Measurements from ENCODE around the gene KCNE3. TPM values are rescaled to one million over a fixed set of nuclear protein-coding genes. Genes with fewer than 3 reads are reported as not detected.

Gene KCNE3
- polyA plus RNA-seq (2011; rRNA removed) (0.66 and 1.0 TPM in 2 replicates), polyA minus RNA-seq (2011; rRNA and poly(A)+ RNA removed) (2.2 and 2.7 TPM in 2 replicates)

- ChIA-PET CTCF (interaction anchor here (0.9 to 1.2 kb wide), 2 partner anchors 14 to 273 kb away, joined by 3 to 5 read pairs; no protein-coding TSS in a partner anchor), POLR2A (interaction anchor here (0.6 to 1.0 kb wide), 2 partner anchors 26 to 176 kb away, joined by 3 read pairs; partner anchors contain the start of gene LIPT2)
- TF ChIP-seq CTCF (IDR thresholded peaks at IDR 0.05; ENCODE audit: low read depth, low read length) = no peak
- no peak within 1 kb of the TSS for H3K27ac ChIP-seq (ENCODE audit: low read depth, low read length)
- peak within 1 kb of the TSS; percentile 48 for H3K4me3 ChIP-seq (ENCODE audit: low read depth, low read length)
- H3K9me3 ChIP-seq (ENCODE audit: control insufficient read depth, insufficient read depth, low read length) = no peaks in the 10 kb centered on the region; the same call in 1 of the 2 replicates
- H3K27me3 ChIP-seq (ENCODE audit: control insufficient read depth, insufficient read depth, low read length) = peaks cover 50% of the 10 kb centered on the region
- no peak for DNase-seq (ENCODE audit: low read depth, low spot score)
These were observed at the start of gene KCNE3 for GRCh38 chr11:74466916-74467885. Gene KCNE3, minus strand, starts transcription at chr11:74467549. Its CDS starts 9,986 bp downstream, at chr11:74457563.

GRCh38 chr11:74507582-74507981 is 40.2 kb upstream of the KCNE3 start:
- no peak for TF ChIP-seq CTCF (IDR thresholded peaks at IDR 0.05; ENCODE audit: low read depth, low read length)
- CTCF ChIA-PET = no interaction called here
- Histone ChIP-seq H3K4me3 (ENCODE audit: low read depth, low read length) (no peak overlapping the region), H3K9me3 (ENCODE audit: control insufficient read depth, insufficient read depth, low read length) (peaks cover 2% of the 10 kb centered on the region; the same call in 1 of the 2 replicates), H3K27me3 (ENCODE audit: control insufficient read depth, insufficient read depth, low read length) (peaks cover 17% of the 10 kb centered on the region), H3K27ac (ENCODE audit: low read depth, low read length) (no peak overlapping the region)
- POLR2A ChIA-PET = no interaction called here
- DNase-seq (ENCODE audit: low read depth, low spot score) = no peak

- Histone ChIP-seq H3K27me3 (ENCODE audit: control insufficient read depth, insufficient read depth, low read length) (peaks cover 14% of the 10 kb centered on the region), H3K9me3 (ENCODE audit: control insufficient read depth, insufficient read depth, low read length) (peaks cover 4% of the 10 kb centered on the region; the same call in 1 of the 2 replicates), H3K27ac (ENCODE audit: low read depth, low read length) (no peak overlapping the region), H3K4me3 (ENCODE audit: low read depth, low read length) (no peak overlapping the region)
- no peak for TF ChIP-seq CTCF (IDR thresholded peaks at IDR 0.05; ENCODE audit: low read depth, low read length)
- POLR2A ChIA-PET = interaction anchor here (1.1 kb wide), 1 partner anchor 14 kb away, joined by 4 read pairs; the partner anchor contains the start of gene LIPT2
- CTCF ChIA-PET = interaction anchor here (0.5 kb wide), 1 partner anchor 16 kb away, joined by 3 read pairs; no protein-coding TSS in a partner anchor
- no peak for DNase-seq (ENCODE audit: low read depth, low spot score)
These were observed 39.5 kb upstream of the KCNE3 start for GRCh38 chr11:74506823-74507222.

GRCh38 chr11:74505911-74506310 is 38.6 kb upstream of the KCNE3 start:
- POLR2A ChIA-PET = interaction anchor here (1.1 kb wide), 1 partner anchor 13 kb away, joined by 4 read pairs; the partner anchor contains the start of gene LIPT2
- no peak for DNase-seq (ENCODE audit: low read depth, low spot score)
- no peak overlapping the region for H3K27ac ChIP-seq (ENCODE audit: low read depth, low read length)
- H3K27me3 ChIP-seq (ENCODE audit: control insufficient read depth, insufficient read depth, low read length) = peaks cover 6% of the 10 kb centered on the region
- CTCF ChIA-PET = no interaction called here
- TF ChIP-seq CTCF (IDR thresholded peaks at IDR 0.05; ENCODE audit: low read depth, low read length) = no peak
- peaks cover 4% of the 10 kb centered on the region; the same call in 1 of the 2 replicates for H3K9me3 ChIP-seq (ENCODE audit: control insufficient read depth, insufficient read depth, low read length)
- H3K4me3 ChIP-seq (ENCODE audit: low read depth, low read length) = no peak overlapping the region
